ENCODE data around the gene NXN.
"Not testable (repeated sequence)": the region's sequence is repeated elsewhere in the genome, so short reads cannot be mapped to it uniquely, and the experiment has no call there.

Gene NXN

GRCh38 chr17:915538-916201, 63.9 kb downstream of the NXN start:
- DNase-seq: no peak

- no peak for DNase-seq
Measured at GRCh38 chr17:914561-914960, 65.0 kb downstream of the NXN start.

- no peak for DNase-seq
Measured at GRCh38 chr17:913207-913606, 66.4 kb downstream of the NXN start.

- no peak for DNase-seq
Measured at GRCh38 chr17:909642-910323, 69.8 kb downstream of the NXN start.

- DNase-seq: no peak
Measured at GRCh38 chr17:907725-908124, 71.9 kb downstream of the NXN start.

GRCh38 chr17:905708-906107, 73.9 kb downstream of the NXN start:
- DNase-seq: not testable (repeated sequence)

GRCh38 chr17:903691-904481, 75.7 kb downstream of the NXN start:
- DNase-seq: no peak

GRCh38 chr17:902463-902862, 77.1 kb downstream of the NXN start:
- no peak for DNase-seq

GRCh38 chr17:901964-902363, 77.6 kb downstream of the NXN start:
- no peak for DNase-seq

GRCh38 chr17:901191-901950, 78.2 kb downstream of the NXN start:
- no peak for DNase-seq

- DNase-seq: no peak
Measured at GRCh38 chr17:900336-900934, 79.1 kb downstream of the NXN start.

GRCh38 chr17:897970-898619, 81.5 kb downstream of the NXN start:
- DNase-seq: no peak

- no peak for DNase-seq
Measured at GRCh38 chr17:896953-897661, 82.5 kb downstream of the NXN start.

- DNase-seq: no peak
Measured at GRCh38 chr17:896454-896853, 83.1 kb downstream of the NXN start.

- no peak for DNase-seq
Measured at GRCh38 chr17:892958-893357, 86.6 kb downstream of the NXN start.

GRCh38 chr17:888998-889441, 90.6 kb downstream of the NXN start:
- DNase-seq: no peak

- no peak for DNase-seq
Measured at GRCh38 chr17:887551-888209, 91.9 kb downstream of the NXN start.

GRCh38 chr17:885971-886571, 93.5 kb downstream of the NXN start:
- no peak for DNase-seq

- DNase-seq: no peak
Measured at GRCh38 chr17:883586-883962, 96.0 kb downstream of the NXN start.

GRCh38 chr17:882827-883585, 96.6 kb downstream of the NXN start:
- no peak for DNase-seq
